ENCODE data around the gene ALDH16A1.

- no peak for TF ChIP-seq EP300 (IDR thresholded peaks at IDR 0.05; ENCODE audit: borderline replicate concordance in 1 of 2, low read depth in 2 of 2, low read length in 2 of 2)
- TF ChIP-seq CTCF (IDR thresholded peaks at IDR 0.05; ENCODE audit: control extremely low read depth in 1 of 3, insufficient read depth in 1 of 3, low read depth in 1 of 3, low read length in 3 of 3) = no peak
- TF ChIP-seq NANOG (IDR thresholded peaks at IDR 0.05; ENCODE audit: insufficient read depth, low read depth, low read length, poor library complexity, severe bottlenecking) = no peak
- no peak for TF ChIP-seq RAD21 (IDR thresholded peaks at IDR 0.05 in 1 of 2, conservative IDR thresholded peaks at IDR 0.05 in 1 of 2; ENCODE audit: low read depth in 2 of 2, low read length in 2 of 2)
Measured at GRCh38 chr19:49475191-49475917, 22.3 kb downstream of the ALDH16A1 start.

Data from H1 (cell line).